Measurements from ENCODE around the gene WRAP53.
"Not testable (repeated sequence)": the region's sequence is repeated elsewhere in the genome, so short reads cannot be mapped to it uniquely, and the experiment has no call there.

The WRAP53 gene

DNA sequence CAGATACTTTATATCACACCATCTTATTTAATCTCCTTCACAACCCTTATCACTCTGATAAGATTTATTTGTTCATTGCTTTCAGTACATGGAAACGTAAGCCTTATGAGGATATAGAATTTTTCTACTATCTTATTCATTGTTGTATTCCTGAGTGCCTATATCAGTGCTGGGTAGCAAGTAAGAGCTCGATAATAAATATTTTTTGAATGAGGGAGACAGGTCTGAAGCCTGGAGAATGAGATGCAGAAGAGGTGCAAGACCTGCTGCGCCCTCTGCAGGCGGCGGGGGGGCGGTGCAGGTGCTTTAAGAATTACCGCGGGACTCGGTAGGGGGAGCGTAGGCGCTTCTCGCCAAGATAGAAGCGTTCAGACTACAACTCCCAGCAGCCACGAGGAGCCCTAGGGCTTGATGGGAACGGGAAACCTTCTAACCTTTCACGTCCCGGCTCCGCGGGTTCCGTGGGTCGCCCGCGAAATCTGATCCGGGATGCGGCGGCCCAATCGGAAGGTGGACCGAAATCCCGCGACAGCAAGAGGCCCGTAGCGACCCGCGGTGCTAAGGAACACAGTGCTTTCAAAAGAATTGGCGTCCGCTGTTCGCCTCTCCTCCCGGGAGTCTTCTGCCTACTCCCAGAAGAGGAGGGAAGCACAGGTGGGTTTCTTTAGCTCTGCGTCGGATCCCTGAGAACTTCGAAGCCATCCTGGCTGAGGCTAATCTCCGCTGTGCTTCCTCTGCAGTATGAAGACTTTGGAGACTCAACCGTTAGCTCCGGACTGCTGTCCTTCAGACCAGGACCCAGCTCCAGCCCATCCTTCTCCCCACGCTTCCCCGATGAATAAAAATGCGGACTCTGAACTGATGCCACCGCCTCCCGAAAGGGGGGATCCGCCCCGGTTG is at the start of gene WRAP53:
WRAP53 (plus strand) TSS at position 570 of the 900 bp plus-strand sequence; CDS start at position 742, 172 bp downstream.
- DNase-seq (ENCODE audit: low read depth in 2 of 2), result peak; percentile 98

DNA sequence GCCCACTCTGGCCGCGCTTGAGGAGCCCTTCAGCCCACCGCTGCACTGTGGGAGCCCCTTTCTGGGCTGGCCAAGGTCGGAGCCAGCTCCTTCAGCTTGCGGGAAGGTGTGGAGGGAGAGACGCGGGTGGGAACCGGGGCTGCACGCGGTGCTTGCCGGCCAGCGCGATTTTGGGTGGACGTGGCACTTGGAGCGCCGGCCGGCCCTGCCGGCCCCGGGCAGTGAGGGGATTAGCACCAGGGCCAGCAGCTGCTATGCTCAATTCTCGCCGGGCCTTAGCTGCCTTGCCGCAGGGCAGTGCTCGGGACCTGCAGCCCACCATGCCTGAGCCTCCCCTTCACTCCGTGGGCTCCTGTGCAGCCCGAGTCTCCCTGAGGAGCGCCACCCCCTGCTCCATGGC is 47.5 kb upstream of the WRAP53 start:
- DNase-seq (ENCODE audit: low read depth in 2 of 2), result no peak

DNA sequence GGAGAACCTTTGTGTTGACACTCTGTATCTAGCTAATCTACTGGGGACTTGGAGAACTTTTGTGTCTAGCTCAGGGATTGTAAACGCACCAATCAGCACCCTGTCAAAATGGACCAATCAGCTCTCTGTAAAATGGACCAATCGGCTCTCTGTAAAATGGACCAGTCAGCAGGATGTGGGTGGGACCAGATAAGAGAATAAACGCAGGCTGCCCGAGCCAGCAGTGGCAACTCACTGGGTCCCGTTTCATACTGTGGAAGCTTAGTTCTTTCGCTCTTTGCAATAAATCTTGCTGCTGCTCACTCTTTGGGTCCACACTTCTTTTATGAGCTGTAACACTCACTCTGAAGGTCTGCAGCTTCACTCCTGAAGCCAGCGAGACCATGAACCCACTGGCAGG is 46.6 kb upstream of the WRAP53 start:
- DNase-seq (ENCODE audit: low read depth in 2 of 2), result not testable (repeated sequence)

DNA sequence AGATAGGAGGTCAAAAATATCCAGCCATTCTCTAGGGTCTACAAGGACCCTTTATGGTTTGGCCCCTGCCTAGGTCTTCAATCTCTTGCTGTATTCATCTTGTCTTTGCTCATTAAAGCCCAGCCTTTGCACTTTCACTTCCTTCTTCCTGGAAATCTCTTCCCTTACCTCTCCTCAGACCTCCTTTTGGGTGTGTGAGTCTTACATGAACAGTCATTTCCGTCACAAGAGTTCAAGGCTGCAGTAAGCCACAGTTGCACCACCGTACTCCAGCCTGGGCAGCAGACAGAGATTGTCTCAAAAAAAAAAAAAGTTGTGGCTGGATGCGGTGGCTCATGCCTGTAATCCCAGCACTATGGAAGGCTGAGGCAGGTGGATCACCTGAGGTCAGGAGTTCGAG is 43.5 kb upstream of the WRAP53 start:
- DNase-seq (ENCODE audit: low read depth in 2 of 2), result no peak

DNA sequence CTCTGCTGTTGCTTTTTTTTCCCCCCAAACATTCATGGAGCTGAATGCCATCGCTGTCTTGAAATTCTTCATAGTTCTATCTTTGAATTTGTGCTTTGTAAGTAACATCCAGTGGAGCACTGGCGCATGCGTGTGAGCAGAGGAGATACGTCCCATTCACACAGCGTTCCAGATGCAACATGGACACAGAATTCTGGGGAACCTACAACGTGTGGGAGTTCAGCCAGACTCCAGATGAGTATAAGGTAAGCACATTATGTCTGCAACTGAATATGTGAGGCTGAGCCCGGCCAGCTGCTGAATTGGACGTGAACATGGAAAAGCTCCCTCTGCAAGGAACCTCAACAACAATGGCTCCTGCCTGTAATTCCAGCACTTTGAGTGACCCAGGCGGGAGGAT is 41.8 kb upstream of the WRAP53 start:
- no peak for DNase-seq (ENCODE audit: low read depth in 2 of 2)

DNA sequence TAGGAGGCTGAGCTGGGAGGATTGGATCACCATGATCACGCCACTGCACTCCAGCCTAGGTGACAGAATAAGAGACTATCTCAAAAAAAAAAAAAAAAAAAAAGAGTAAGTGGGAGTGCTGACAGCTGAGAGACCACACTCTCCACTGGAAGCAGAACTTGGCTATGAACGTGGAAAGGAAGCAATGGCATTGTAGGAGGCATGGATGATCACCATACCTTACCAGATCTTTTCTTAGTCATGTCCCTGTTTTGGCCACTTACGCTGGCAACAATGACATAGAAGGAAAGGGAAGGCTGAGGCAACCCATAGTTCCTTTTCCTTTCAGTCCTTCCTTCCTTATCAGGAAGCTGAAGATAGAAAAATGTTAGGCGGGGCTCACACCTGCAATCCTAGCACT is 41.3 kb upstream of the WRAP53 start:
- DNase-seq (ENCODE audit: low read depth in 2 of 2), result no peak

DNA sequence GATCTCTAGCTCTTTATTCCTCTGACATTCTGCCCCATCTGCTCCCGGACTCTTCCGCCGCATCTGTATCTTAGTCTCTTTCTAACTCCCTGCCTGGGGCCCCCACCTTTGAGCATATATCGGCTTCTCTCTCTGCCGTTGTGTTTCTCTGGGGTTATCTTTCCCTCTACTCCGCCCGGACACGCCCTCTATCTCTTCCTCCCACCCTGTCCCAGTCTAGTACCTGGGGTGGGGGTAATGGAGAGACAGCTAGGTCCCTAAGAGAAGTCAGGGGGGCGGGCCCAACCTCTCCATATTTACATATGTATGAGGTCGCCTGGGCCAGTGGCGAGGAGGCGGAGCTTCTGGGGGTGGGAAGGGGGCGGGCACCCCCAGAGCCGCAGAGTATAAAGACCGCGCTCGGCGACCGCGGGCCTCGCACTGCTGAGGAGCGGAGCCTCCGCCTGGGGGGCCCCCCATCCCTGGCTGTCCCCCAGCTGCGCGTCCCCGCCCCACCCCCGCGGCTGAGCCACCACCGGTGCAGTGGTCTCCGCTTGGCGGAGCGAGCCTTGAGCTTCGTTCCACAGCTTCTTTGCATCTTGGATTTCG is 37.7 kb upstream of the WRAP53 start, which contains the start of gene ATP1B2:
ATP1B2 (plus strand) TSS at position 418 of the 588 bp plus-strand sequence. CDS start 593 bp downstream, outside the sequence.
- no peak for DNase-seq (ENCODE audit: low read depth in 2 of 2)

DNA sequence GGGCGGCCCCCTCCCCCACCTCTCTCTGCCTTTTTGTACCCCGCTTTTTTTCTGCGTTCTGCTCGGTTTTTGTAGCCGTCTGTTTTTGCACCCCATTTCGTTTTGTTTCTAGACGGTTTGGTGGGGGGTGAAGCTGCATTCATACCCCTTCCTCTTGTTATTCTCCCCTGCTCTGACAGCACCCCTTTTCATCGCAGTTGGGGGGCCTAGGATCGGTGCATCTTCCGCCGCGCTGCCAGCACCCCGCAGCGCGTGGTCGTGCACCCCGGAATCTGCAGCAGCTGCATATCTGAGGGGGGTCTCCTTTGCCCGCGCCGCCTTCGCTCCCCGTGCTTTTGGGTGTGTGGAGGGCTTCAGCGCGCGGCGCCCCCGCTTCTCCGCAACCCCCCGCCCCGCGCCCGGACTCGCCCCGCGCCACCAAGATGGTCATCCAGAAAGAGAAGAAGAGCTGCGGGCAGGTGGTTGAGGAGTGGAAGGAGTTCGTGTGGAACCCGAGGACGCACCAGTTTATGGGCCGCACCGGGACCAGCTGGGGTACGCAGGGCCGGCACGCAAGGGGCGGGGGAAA is 37.1 kb upstream of the WRAP53 start:
- no peak for DNase-seq (ENCODE audit: low read depth in 2 of 2)

DNA sequence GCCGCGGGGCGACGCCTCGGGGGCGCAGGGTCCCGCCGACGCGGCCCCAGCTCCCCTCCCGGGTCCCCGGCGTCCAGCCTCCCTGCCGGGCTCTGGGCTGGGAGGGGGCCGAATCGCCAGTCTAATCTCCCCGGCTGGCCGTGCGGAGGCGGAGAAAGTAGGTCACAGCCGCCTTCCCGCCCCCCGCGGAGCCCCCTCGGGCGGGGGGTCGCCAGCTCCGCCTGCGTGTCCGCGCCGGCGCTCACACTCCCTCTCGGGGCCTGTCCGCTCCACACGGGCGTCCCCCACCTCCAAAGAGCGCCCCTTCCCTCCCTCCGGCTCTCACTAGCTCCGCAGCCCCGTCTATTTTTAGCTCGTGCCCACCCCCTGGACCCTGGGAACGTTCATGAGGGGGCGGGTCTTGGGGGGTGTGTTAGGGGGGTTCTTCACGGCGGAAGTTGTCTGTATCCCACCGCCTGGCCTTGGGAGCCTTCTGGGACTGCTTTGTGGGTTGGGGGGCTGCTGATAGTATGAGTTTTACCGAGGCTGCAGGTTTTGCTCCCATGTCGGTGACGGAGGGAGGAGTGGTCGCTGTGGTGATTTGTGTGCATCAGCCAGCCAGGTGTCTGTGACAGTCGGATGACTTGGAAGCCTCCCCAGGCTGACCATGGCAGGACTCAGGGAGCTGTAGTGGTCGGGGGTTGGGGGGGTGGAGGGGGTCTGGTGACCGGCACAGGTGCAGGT is 36.5 kb upstream of the WRAP53 start:
- no peak for DNase-seq (ENCODE audit: low read depth in 2 of 2)

DNA sequence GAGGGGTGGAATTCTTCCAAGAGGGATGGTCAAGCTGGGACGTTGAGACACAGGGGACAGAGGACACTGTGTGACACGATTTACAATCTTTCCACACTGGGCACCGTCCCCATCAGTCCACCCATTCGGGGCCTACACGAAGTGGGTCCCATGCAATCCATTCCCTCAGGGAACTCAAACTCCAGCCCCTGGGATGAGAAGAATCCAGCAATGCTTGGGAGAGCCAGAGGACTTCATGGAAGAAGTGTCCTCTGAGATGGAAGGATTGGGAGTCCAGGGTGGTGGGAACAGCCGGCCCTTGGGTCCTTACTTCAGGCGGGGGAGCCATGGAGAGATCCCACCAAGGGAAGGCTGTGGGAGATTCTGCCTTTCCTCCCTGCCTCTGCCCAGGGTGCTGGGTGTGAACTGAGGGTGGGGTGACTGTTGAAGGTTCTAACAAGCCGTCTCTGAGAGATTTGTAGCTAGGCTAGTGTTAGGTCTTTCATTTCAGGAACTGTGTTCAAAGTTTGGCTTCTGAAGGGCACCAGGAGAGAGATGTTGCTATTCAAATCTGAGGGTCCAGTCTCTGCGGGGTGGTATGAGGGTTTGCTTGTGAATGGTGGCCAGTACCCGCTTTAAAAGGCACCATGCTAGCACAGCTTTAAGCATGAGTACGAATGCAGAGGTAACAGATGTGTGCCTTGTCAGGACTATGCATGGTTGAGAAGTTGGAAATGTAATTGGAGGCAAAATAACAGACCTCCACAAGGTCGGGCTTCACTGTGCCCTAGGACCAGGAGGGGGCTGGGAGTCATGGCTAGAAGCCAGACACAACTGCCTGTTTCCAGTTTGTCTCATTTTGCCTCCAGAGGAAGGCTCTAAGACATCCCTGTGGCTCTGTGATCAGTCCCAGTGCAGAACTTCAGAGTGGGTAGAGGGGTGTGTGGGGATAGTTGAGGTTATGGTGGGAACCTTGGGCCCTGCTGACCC is 35.6 kb upstream of the WRAP53 start:
- DNase-seq (ENCODE audit: low read depth in 2 of 2), result no peak

DNA sequence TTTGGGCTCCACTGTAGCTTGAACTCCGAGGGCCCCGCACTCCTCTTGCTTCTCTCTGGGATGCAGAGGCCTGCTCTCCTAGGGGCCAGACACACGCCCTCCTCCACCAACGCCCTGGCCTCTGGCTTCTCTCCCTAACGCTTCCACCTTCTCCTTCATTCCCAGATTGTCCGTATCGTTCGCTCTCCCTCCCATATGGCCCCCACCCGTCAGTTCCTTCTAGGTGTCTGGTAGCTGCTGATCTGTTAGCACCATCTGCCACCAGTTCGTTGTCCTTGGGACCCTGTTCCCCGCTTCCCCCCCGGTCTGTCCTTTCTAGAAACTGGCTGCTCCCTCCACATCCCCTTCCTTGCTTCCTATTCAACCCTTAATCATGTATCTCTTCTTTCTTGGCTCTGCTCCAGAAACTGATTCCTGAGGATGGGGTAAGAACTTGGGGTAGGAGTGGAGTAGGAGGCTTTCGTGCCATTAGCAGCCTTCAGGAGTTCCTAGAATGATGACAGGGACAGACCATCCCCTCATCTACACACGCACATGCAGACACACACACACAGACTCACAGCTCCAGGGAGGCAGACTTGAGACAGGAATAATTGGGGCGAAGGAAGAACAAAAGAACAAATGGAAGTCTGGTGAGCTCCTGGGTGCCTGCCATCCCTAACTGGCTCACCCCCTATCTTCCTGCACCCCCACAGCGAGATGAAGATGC is 33.3 kb upstream of the WRAP53 start:
- DNase-seq (ENCODE audit: low read depth in 2 of 2), result no peak

DNA sequence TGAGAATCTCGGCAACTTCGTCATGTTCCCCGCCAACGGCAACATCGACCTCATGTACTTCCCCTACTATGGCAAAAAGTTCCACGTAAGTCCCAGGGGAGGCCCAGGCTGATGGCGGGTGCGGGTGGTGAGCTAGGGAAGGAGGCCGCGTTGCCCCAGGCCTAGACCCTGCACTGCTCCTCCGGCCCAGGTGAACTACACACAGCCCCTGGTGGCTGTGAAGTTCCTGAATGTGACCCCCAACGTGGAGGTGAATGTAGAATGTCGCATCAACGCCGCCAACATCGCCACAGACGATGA is 32.8 kb upstream of the WRAP53 start:
- no peak for DNase-seq (ENCODE audit: low read depth in 2 of 2)

DNA sequence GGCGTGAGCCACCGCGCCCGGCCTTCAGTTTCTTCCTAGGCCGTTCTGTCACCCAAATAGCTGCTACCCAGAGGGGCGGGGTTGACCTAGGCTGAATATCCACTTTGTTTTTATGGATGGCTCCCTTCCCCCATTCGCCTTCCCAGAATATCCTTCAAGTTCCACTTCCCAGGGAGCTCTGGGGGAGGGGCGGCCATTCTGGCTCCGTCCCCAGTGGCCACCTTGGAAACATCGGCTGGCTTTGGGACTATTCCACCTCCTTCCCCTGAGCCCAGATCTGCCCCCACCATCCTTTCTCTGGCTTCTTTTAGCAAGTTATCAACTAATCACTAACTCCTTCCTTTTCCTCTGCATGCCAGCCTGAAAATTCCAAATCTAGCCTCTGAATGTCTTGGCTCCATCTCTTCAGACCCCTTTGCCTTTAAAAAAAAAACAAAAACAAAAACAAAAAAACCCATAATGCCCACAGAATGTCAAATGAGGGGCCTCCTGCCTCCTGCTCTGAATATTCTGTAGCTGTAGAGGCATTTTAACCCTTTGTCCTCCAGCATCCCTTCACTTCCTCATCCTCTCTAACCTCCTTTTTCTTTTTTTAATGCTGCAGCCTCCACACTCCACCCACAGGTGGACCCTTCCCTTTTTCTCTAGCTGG is 31.2 kb upstream of the WRAP53 start:
- no peak for DNase-seq (ENCODE audit: low read depth in 2 of 2)

DNA sequence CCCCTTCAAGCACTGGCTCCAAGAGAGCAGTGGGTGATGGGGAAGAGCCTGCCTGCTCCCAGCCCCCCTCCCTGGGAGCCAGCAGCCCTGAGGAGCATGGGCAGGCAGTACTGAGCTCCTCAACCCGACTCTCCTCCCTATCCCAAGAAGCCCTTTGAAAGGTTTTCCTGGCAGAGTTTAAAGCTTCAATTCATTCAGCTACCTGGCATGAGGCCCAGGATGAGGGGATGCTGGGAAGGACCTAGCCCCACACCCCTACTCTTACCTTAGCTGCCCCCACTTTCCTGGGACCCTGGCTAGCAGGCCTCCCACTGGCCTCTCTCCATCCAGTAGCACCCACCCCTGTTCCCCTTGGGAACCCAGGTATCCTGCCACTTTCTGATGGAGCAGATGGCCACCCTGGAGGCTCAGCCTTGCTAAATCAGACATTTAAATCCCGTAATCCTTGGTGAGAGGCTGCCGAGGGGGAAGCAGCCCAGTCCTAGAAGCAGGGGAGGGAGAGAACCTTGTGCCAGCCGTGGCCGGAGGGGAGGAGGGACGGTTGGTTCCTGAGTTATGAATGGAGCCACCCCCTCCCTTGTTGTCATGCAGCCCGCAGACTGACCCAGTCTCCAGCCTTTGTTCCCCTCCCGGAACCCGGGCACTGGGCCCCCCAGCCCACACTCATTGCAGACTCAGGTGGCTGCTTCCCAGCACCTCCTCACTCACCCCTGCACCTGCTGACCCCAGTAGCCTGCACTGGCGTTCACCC is 20.4 kb upstream of the WRAP53 start:
- no peak for DNase-seq (ENCODE audit: low read depth in 2 of 2)

DNA sequence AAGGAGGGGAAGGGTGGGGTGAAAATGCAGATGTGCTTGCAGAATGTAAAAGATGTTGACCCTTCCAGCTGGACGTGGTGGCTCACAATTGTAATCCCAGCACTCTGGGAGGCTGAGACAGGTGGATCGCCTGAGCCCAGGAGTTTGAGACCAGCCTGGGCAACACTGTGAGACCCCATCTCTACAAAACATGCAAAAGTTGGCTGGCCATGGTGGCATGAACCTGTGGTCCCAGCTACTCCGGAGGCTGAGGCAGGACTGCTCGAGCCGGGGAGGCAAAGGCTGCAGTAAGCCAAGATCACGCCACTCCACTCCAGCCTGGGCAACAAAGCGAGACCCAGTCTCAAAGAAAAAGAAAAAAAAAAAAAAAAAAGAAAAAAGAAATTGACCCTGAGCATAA is 19.8 kb upstream of the WRAP53 start:
- DNase-seq (ENCODE audit: low read depth in 2 of 2), result no peak

DNA sequence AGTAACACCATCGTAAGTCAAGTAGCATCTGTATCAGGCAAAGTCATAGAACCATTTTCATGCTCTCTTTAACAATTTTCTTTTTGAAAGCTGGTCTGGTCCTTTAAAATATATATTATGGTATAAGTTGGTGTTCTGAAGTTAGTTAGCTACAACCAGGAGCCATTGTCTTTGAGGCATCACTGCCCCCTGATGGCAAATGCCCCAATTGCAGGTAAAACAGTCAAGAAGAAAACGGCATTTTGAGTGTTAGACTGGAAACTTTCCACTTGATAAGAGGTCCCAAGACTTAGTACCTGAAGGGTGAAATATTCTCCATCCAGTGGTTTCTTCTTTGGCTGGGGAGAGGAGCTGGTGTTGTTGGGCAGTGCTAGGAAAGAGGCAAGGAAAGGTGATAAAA is 15.0 kb upstream of the WRAP53 start:
- no peak for DNase-seq (ENCODE audit: low read depth in 2 of 2)

DNA sequence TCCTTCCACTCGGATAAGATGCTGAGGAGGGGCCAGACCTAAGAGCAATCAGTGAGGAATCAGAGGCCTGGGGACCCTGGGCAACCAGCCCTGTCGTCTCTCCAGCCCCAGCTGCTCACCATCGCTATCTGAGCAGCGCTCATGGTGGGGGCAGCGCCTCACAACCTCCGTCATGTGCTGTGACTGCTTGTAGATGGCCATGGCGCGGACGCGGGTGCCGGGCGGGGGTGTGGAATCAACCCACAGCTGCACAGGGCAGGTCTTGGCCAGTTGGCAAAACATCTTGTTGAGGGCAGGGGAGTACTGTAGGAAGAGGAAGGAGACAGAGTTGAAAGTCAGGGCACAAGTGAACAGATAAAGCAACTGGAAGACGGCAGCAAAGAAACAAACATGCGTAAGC is 13.3 kb upstream of the WRAP53 start:
- DNase-seq (ENCODE audit: low read depth in 2 of 2), result no peak

DNA sequence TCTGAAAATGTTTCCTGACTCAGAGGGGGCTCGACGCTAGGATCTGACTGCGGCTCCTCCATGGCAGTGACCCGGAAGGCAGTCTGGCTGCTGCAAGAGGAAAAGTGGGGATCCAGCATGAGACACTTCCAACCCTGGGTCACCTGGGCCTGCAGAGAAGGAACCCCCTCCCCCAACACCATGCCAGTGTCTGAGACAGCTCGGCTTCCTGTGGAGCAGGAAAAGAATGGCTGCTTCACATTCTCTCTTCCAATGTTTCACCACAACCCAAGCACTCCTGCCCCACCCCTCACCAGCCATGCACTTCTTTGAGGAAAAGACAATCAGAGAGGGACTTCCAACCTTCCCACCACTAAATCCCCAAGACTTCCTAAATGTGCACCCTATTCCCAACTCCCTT is 11.7 kb upstream of the WRAP53 start:
- DNase-seq (ENCODE audit: low read depth in 2 of 2), result no peak

DNA sequence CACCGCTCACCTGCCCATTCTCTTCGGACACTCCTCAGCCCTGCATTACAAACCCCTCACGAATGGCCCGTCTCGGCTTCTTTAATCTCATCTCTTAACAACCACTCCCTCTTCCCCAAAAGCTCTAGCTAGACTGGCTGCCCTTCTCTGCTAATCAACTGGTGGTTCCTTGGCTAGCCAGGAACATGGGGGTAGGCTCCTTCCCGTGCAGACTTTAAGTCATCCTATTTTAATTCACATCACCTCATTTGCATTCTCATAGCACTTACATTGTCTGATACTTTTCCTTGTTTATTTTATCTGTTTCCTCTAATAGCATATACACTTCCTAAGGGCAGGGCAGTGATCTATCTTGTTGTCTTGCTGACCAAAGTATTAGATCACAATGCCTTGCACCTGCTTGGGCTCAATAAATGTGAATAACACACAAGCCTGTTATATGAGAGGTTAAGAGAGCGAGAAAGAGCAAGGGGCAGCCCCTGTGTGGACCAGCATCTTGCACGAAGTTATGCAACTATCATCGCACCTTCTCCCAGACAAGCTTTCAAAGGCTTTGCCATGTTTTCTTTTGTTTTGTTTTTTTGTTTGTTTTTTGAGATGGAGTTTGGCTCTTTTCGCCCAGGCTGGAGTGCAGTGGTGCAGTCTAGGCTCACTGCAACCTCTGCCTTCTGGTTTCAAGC is 10.7 kb upstream of the WRAP53 start:
- no peak for DNase-seq (ENCODE audit: low read depth in 2 of 2)
